OCI-LY3 (cell line): ENCODE results near the gene PAIP2.
A peak's percentile ranks its signal among the peaks of the same experiment; 100 is the strongest.
"Not testable (repeated sequence)": the region's sequence is repeated elsewhere in the genome, so short reads cannot be mapped to it uniquely, and the experiment has no call there.

Experiments used
- H2AFZ ChIP-seq: fragments of 200-600, 300-600 bp; shearing (Covaris generic); 2 replicates; pipeline ENCODE4 v1.6.0; 2014; ENCODE audit warnings: antibody characterized with exemption, low read depth, low read length
- H3K27ac ChIP-seq: fragments of 200-600, 300-600 bp; sonication (generic); 2 replicates; pipeline ENCODE4 v1.5.1; 2014; ENCODE audit warnings: mild to moderate bottlenecking, low read length, moderate library complexity, mixed read lengths
- H3K27me3 ChIP-seq: fragments of 200-600, 300-600 bp; sonication (generic); 2 replicates; pipeline ENCODE4 v1.6.1; 2014; ENCODE audit warnings: low read depth, low read length, mixed read lengths
- H3K36me3 ChIP-seq: fragments of 200-600, 300-600 bp; sonication (generic); replicated peaks from 2 replicates; pipeline ENCODE3; 2014; ENCODE audit warnings: low read depth, low read length, mixed read lengths
- H3K4me1 ChIP-seq: fragments of 300-600, 200-600 bp; sonication (generic); 2 replicates; pipeline ENCODE4 v1.6.1; 2014; ENCODE audit warnings: low read length, mixed read lengths
- H3K4me2 ChIP-seq: fragments of 200-600, 300-600 bp; sonication (generic); 2 replicates; pipeline ENCODE4 v1.6.1; 2014; ENCODE audit warnings: low read length, mixed read lengths
- H3K4me3 ChIP-seq: fragments of 300-600, 200-600 bp; sonication (generic); 2 replicates; pipeline ENCODE4 v1.5.1; 2014; ENCODE audit warnings: antibody characterized with exemption, mild to moderate bottlenecking, low read length, moderate library complexity
- H3K79me2 ChIP-seq: fragments of 300-600, 200-600 bp; shearing (Covaris generic); 2 replicates; pipeline ENCODE4 v1.6.1; 2014; ENCODE audit warnings: mild to moderate bottlenecking, low read length, mixed read lengths
- H3K9ac ChIP-seq: fragments of 300-600, 200-600 bp; shearing (Covaris generic); 2 replicates; pipeline ENCODE4 v1.6.0; 2014; ENCODE audit warnings: mild to moderate bottlenecking, low read length, moderate library complexity
- H3K9me3 ChIP-seq: fragments of 200-600, 300-600 bp; shearing (Covaris generic); 2 replicates; pipeline ENCODE4 v1.6.1; 2014; ENCODE audit warnings: low read length, mixed read lengths; ENCODE audit not compliant: insufficient read depth
- H4K20me1 ChIP-seq: fragments of 200-600, 300-600 bp; sonication (generic); 2 replicates; pipeline ENCODE4 v1.6.1; 2016; ENCODE audit warnings: low read length, mixed read lengths; ENCODE audit not compliant: insufficient read depth
- EZH2phosphoT487 ChIP-seq: fragments of 200-600 bp; shearing (Covaris generic); IDR thresholded peaks from 2 replicates; pipeline ENCODE4 v1.6.1; 2018; ENCODE audit warnings: antibody characterized with exemption, mixed run types, low read depth
- TF ChIP-seq, protein P1 (sequence below): fragments of 200-600, 300-600 bp; sonication (generic); IDR thresholded peaks from 2 replicates; pipeline ENCODE4 v1.5.1; 2014; ENCODE audit warnings: antibody characterized with exemption, low read length, low read depth

The PAIP2 gene

DNA sequence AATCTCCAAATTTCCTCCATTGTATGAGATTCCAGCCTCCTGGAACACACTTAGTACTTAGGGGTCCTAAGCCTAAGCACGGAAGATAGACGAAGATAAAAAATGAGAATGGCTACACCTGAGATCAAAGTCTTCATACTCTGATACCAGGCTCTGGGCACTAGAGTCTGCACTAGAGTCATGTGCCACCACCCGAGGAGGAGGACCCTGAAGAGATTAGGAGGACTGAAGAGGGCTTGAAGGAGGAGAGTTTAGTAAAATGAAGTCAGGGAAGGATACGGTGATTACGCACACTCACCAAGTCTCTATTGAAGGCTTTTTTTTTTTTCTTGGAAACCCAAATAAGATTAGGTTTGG is 62.8 kb downstream of the PAIP2 start:
- Histone ChIP-seq H3K36me3 (no peaks in the 10 kb centered on the region), H3K9me3 (no peaks in the 10 kb centered on the region), H3K27me3 (no peaks in the 10 kb centered on the region), H3K4me2 (peak overlapping the region; percentile 86), H3K9ac (peak overlapping the region; percentile 70), H4K20me1 (no peaks in the 10 kb centered on the region), H3K79me2 (no peaks in the 10 kb centered on the region), H3K27ac (peak overlapping the region; percentile 92), H3K4me1 (peaks cover 58% of the 10 kb centered on the region), H3K4me3 (peak overlapping the region; percentile 97), H2AFZ (peak overlapping the region; percentile 81)
- TF ChIP-seq, protein P1, sequence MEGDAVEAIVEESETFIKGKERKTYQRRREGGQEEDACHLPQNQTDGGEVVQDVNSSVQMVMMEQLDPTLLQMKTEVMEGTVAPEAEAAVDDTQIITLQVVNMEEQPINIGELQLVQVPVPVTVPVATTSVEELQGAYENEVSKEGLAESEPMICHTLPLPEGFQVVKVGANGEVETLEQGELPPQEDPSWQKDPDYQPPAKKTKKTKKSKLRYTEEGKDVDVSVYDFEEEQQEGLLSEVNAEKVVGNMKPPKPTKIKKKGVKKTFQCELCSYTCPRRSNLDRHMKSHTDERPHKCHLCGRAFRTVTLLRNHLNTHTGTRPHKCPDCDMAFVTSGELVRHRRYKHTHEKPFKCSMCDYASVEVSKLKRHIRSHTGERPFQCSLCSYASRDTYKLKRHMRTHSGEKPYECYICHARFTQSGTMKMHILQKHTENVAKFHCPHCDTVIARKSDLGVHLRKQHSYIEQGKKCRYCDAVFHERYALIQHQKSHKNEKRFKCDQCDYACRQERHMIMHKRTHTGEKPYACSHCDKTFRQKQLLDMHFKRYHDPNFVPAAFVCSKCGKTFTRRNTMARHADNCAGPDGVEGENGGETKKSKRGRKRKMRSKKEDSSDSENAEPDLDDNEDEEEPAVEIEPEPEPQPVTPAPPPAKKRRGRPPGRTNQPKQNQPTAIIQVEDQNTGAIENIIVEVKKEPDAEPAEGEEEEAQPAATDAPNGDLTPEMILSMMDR: no peak
- TF ChIP-seq EZH2phosphoT487: no peak

DNA sequence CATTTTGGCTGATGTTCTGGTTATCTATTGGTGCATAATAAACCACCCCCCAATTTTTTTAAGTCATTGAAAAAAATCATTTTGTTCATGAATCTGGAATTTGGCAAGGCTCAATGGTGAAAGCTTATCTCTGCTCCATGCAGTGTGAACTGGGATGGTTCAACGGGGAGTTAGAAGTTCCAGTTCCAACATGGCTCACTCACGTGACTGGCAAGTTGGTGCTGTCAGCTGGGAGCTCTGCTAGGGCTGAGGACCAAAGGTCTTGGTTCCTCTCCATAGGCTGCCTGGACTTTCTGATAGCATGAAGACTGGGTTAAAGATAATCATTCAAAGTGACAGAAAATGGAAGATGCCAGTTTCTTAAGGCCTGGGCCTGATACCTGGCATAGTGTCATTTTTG is 65.3 kb downstream of the PAIP2 start:
- H4K20me1 ChIP-seq: no peaks in the 10 kb centered on the region
- no peaks in the 10 kb centered on the region for H3K79me2 ChIP-seq
- H3K27me3 ChIP-seq: no peaks in the 10 kb centered on the region
- H2AFZ ChIP-seq: 0 out of 2 replicates have a peak overlapping the region, but pooled peaks have one; percentile 17
- 0 out of 2 replicates have a peak overlapping the region, but pooled peaks have one; percentile 30 for H3K4me3 ChIP-seq
- H3K36me3 ChIP-seq: no peaks in the 10 kb centered on the region
- no peaks in the 10 kb centered on the region for H3K9me3 ChIP-seq
- H3K4me2 ChIP-seq: peak overlapping the region; percentile 69
- peaks cover 60% of the 10 kb centered on the region for H3K4me1 ChIP-seq
- H3K27ac ChIP-seq: peak overlapping the region; percentile 93
- H3K9ac ChIP-seq: peak overlapping the region; percentile 53; the same call in 1 of the 2 replicates
- no peak for TF ChIP-seq EZH2phosphoT487

DNA sequence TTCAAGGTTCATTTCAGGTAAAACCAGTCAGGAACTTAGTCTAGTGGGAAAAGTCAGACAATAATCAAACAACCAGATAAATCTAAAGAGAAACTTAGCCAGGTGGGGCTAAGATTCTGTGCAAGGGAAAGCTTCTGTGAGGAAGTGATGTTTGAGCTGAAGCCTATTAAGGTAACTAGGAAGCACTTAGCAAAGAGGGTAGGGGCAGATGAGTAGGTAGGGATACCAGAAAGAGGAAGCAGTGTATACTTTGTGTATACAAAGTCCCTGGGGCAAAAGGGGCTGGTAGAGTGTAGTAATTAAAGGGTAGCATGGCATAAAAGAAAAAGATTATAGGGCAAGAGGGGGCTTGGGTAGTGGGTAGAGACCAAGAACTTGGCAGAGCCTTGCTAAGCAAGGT is 65.9 kb downstream of the PAIP2 start:
- Histone ChIP-seq H4K20me1 (no peaks in the 10 kb centered on the region), H3K4me2 (peak overlapping the region; percentile 69), H3K27me3 (no peaks in the 10 kb centered on the region), H3K4me1 (peaks cover 59% of the 10 kb centered on the region), H3K36me3 (no peaks in the 10 kb centered on the region), H3K4me3 (peak overlapping the region; percentile 30; the same call in 1 of the 2 replicates), H3K27ac (peak overlapping the region; percentile 93), H2AFZ (peak overlapping the region; percentile 17; the same call in 1 of the 2 replicates), H3K9me3 (no peaks in the 10 kb centered on the region), H3K9ac (peak overlapping the region; percentile 53), H3K79me2 (no peaks in the 10 kb centered on the region)
- no peak for TF ChIP-seq EZH2phosphoT487
- TF ChIP-seq, protein P1: no peak

DNA sequence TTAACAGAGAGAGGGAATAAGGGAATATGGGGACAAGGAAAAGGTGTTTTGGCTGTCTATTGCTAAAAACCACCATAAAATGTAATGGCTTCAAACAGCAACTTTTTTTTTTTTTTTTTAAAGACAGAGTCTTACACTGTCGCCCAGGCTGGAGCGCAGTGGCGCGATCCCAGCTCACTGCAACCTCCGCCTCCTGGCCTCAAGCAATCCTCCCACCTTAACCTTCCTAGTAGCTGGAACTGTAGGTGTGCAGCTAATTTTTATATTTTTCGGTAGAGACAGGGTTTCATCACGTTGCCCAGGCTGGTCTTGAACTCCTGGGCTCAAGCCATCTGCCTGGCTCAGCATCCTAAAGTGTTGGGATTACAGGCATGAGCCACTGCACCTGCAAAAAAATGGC is 66.5 kb downstream of the PAIP2 start:
- Histone ChIP-seq H3K9me3 (no peaks in the 10 kb centered on the region), H2AFZ (peak overlapping the region; percentile 17; the same call in 1 of the 2 replicates), H3K4me2 (peak overlapping the region; percentile 69), H3K79me2 (no peaks in the 10 kb centered on the region), H3K27ac (peak overlapping the region; percentile 93), H3K4me1 (peaks cover 52% of the 10 kb centered on the region), H3K9ac (peak overlapping the region; percentile 49; the same call in 1 of the 2 replicates), H3K4me3 (peak overlapping the region; percentile 25; the same call in 1 of the 2 replicates), H3K36me3 (no peaks in the 10 kb centered on the region), H3K27me3 (no peaks in the 10 kb centered on the region), H4K20me1 (no peaks in the 10 kb centered on the region)
- no peak for TF ChIP-seq EZH2phosphoT487
- TF ChIP-seq, protein P1: no peak

DNA sequence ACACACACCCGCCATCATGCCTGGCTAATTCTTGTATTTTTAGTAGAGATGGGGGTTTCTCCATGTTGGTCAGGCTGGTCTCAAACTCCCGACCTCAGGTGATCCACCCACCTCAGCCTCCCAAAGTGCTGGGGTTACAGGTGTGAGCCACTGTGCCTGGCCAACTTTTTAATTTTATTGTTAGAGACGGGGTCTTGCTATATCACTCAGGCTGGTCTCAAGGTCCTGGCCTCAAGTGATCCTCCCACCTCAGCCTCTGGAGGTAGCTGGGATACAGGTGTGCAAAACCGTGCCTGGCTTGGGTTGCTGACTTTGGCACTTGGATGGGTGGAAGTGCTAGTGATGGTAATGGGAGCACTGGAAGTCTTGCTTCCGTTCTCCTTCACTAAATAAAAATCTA is 67.5 kb downstream of the PAIP2 start:
- H3K27me3 ChIP-seq, H3K36me3 ChIP-seq, H2AFZ ChIP-seq, H3K79me2 ChIP-seq, H3K9me3 ChIP-seq, H3K9ac ChIP-seq, H4K20me1 ChIP-seq, H3K4me3 ChIP-seq: not testable (repeated sequence)
- Histone ChIP-seq H3K4me1 (peaks cover 50% of the 10 kb centered on the region), H3K4me2 (peak overlapping the region; percentile 58), H3K27ac (peak overlapping the region; percentile 2; the same call in 1 of the 2 replicates)
